Epithelial cell of esophagus (primary cell): ENCODE measurements around the gene TRMT11.

Experiments
- DNase-seq: peaks from one replicate; pipeline ENCODE4 v3.0.0; 2010; ENCODE audit warnings: low read depth
- H3K4me3 ChIP-seq: 2 replicates; pipeline ENCODE4 v1.5.1; 2011; ENCODE audit warnings: mild to moderate bottlenecking, low read length, control low read depth
- TF ChIP-seq, protein P1 (sequence below): IDR thresholded peaks from 2 replicates; pipeline ENCODE4 v1.5.1; 2011; ENCODE audit warnings: low read depth, mild to moderate bottlenecking, low read length, control low read depth, inconsistent platforms; ENCODE audit not compliant: insufficient read depth; ENCODE audit errors: missing control alignments

The TRMT11 gene

DNA sequence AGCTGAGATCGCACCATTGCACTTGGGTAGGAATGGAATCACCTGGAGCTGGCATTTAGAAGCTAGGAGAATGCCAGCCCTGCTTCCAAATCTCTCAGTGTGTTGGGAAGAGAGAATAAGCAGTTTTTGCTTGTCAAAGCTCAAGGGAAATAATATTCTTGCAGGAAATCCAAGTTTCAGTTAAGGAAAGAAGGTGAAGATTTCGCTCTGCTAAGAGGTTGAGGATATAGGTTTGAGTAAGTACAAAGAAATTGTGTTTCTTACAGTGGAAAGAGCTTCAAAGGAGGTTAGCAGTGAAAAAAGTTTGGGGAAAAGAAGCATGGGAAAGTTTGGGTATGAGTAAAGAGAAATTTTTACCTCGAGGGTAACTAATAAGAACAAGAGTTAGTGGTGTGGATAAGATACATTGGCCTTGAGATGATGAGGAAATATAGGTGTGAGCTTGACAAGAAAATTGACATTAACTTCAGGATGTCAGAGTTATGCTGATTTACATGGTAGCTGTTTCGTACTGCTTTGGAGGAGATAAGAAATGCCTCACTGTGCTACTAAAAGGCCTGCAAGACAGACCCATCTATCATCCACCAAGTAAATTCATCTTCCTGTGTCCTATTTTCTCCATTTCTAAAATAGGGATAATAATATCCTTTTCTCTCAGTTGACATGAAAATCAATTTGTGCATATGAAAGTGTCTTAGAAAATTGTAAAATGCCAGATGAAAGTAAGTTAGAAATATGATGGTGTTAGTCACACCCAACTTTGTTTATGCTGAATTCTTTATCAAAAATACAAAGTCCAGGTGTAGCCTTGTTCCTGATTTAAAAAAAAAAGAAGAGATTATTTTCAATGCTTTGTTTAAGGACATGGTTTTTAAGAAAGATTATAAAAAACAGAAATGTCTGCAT, 42.6 kb upstream of the TRMT11 start:
- no peak overlapping the region for H3K4me3 ChIP-seq
- TF ChIP-seq, protein P1, sequence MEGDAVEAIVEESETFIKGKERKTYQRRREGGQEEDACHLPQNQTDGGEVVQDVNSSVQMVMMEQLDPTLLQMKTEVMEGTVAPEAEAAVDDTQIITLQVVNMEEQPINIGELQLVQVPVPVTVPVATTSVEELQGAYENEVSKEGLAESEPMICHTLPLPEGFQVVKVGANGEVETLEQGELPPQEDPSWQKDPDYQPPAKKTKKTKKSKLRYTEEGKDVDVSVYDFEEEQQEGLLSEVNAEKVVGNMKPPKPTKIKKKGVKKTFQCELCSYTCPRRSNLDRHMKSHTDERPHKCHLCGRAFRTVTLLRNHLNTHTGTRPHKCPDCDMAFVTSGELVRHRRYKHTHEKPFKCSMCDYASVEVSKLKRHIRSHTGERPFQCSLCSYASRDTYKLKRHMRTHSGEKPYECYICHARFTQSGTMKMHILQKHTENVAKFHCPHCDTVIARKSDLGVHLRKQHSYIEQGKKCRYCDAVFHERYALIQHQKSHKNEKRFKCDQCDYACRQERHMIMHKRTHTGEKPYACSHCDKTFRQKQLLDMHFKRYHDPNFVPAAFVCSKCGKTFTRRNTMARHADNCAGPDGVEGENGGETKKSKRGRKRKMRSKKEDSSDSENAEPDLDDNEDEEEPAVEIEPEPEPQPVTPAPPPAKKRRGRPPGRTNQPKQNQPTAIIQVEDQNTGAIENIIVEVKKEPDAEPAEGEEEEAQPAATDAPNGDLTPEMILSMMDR: no peak
- DNase-seq: no peak

DNA sequence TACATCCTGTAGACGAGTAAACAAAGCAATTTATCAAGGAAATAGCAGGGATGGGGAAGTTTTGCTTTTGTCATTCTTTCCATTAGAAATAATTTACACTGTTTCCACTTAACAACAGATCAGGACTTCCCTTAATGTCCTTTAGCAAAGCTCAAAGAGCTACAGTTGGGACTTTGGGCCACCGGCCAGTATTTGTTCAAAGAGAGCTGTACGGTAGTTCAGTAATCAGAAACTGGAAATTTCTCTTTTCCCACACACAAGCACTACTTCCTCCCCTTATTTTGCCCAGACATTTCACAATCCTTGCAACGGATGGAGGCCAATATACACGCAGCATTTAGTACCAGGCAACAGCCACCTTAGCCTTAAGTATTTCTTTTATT, 41.9 kb upstream of the TRMT11 start:
- peak; percentile 77 for DNase-seq
- H3K4me3 ChIP-seq: no peak overlapping the region
- TF ChIP-seq, protein P1: no peak

DNA sequence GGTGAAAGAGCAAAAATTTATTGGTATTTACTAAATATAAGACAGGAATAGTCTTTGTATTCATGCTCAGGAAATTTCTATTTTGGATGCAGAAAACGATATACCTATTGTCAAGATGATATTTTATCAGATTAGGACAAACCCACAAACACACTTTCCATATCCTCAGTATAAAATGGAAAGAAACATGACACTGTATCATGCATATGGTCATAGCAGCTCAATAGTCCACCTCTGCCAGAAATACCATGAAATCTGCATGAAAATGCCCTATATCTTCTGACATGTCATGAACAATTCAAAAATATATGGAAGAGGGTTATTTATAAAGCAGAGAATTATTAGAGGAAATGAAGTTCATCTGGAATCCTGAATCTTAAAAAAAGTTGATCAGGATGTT, 41.4 kb upstream of the TRMT11 start:
- H3K4me3 ChIP-seq: no peak overlapping the region
- TF ChIP-seq, protein P1: no peak
- DNase-seq: no peak

DNA sequence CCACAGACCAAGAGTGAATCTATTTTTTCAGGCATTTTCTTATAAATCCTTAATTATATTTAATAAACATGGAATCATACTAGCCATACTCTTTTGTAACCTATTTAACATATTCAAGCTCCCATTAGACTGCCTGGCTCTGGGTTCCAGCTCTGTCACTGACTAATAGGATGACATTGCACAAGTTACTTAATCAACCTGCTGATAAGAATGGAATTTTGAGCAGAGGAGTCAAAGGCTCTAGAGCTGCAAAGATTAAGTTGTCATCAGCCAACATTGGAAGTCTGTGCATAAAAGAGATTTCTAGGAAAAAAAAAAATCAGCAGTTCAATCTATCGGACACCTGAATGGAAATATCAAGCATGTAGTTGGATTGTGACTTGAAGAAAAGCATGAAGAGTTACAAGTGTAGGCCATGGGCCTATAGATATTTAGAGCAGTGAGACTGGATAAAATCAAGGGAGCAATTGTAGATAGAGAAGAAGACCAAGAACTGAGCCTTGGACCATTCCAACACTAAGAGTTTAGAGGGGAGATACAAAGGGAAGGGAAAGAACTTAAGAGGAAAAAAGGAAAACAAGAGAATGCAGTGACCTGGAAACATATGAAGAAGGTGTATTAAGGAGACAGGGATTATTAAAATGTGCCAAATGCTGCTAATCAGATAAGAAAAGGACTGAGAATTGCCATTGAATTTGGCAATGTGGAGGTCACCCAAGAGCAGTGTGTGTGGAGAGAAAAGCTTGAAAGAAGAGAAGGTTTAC, 40.8 kb upstream of the TRMT11 start:
- no peak overlapping the region for H3K4me3 ChIP-seq
- TF ChIP-seq, protein P1: no peak
- DNase-seq: peak; percentile 80

DNA sequence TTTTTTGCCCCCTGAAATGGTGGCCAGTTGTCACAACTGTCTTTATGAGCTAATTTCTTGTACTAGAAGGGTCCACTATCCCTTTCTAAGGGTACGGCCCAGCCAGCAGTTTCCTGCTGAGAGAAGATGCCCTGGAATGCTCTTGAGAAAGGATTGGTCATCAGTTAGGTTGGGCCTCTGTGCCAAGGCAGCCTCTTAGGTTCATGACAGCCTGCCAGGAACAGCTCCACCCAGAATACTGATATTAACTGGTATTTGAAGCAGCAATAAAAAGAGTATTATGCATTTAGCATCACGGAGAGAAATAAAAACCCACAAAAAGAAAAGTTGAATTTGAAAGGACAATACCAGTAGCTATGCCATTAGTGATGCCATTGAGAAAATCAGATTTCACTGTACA, 38.7 kb upstream of the TRMT11 start:
- H3K4me3 ChIP-seq: no peak overlapping the region
- DNase-seq: peak; percentile 87
- TF ChIP-seq, protein P1: no peak

DNA sequence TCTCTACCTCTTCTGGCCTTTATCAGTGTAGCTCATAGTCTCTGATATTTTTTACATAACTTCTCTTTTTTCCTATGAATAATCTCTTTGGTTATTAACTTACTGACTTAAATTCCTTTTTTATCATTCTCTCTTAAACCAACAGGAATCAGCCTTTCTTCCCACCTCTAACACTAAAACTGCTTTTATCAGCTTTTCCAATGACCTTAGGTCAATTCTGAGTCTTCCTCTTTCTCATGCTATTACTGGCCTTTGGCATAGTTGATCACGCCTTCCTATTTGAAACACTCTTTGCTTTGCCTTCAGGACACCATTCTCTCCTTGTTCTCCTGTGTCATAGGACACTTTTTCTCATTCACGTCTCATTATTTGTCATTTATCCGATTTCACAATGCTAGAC, 37.9 kb upstream of the TRMT11 start:
- DNase-seq: no peak
- TF ChIP-seq, protein P1: no peak
- no peak overlapping the region for H3K4me3 ChIP-seq
